Neuronal stem cell (in vitro differentiated cells): ENCODE data around the gene TRH.

Experiments
- DNase-seq: peaks from one replicate; pipeline ENCODE4 v3.0.0-alpha.2; 2013; ENCODE audit warnings: low spot score
- H2AFZ ChIP-seq: one replicate; pipeline ENCODE4 v1.6.1; 2013; ENCODE audit warnings: mild to moderate bottlenecking, low read length, inconsistent platforms
- H2AK5ac ChIP-seq: 2 replicates; pipeline ENCODE4 v1.6.1; 2013; ENCODE audit warnings: low read depth, mild to moderate bottlenecking, inconsistent platforms, low read length, moderate library complexity, mixed read lengths
- H2BK120ac ChIP-seq: 2 replicates; pipeline ENCODE4 v1.6.1; 2013; ENCODE audit warnings: low read depth, mild to moderate bottlenecking, inconsistent platforms, low read length, moderate library complexity, mixed read lengths
- H2BK12ac ChIP-seq: one replicate; pipeline ENCODE4 v1.6.1; 2013; ENCODE audit warnings: low read length, inconsistent platforms
- H2BK15ac ChIP-seq: 2 replicates; pipeline ENCODE4 v1.6.1; 2013; ENCODE audit warnings: mild to moderate bottlenecking, low read length, inconsistent platforms, mixed read lengths
- H2BK5ac ChIP-seq: one replicate; pipeline ENCODE4 v1.6.1; 2013; ENCODE audit warnings: inconsistent platforms, mild to moderate bottlenecking, low read length, moderate library complexity
- H3K14ac ChIP-seq: one replicate; pipeline ENCODE4 v1.6.1; 2013; ENCODE audit warnings: low read length, inconsistent platforms
- H3K18ac ChIP-seq: 2 replicates; pipeline ENCODE4 v1.6.1; 2013; ENCODE audit warnings: low read length, inconsistent platforms
- H3K23ac ChIP-seq: 2 replicates; pipeline ENCODE4 v1.6.1; 2013; ENCODE audit warnings: low read depth, mild to moderate bottlenecking, mixed read lengths, low read length, inconsistent platforms; ENCODE audit not compliant: poor library complexity
- H3K27ac ChIP-seq: replicated peaks from 3 replicates; pipeline ENCODE4 v1.5.1; 2013; ENCODE audit warnings: low read length, inconsistent platforms
- H3K27me3 ChIP-seq, 3 experiments: 2 replicates each; pipeline ENCODE4 v1.6.1; 2013; ENCODE audit warnings: low read length in 3 of 3, mild to moderate bottlenecking in 2 of 3, inconsistent platforms in 1 of 3, low read depth in 1 of 3, mixed read lengths in 1 of 3, moderate library complexity in 1 of 3; ENCODE audit not compliant: control insufficient read depth in 3 of 3, insufficient read depth in 3 of 3
- H3K36me3 ChIP-seq, 2 donors: replicated peaks in 1 of 2; 2 replicates each; pipeline ENCODE4 v1.6.1; 2013; ENCODE audit warnings: low read length in 2 of 2; ENCODE audit not compliant: control insufficient read depth in 2 of 2, insufficient read depth in 2 of 2
- H3K4ac ChIP-seq: 2 replicates; pipeline ENCODE4 v1.6.1; 2013; ENCODE audit warnings: inconsistent platforms, mild to moderate bottlenecking, low read length, moderate library complexity
- H3K4me1 ChIP-seq, 2 donors: 1 replicate in 1 of 2; 2 replicates in 1 of 2; pipeline ENCODE4 v1.6.1; 2013; ENCODE audit warnings: low read length in 2 of 2, low read depth in 1 of 2; ENCODE audit not compliant: control insufficient read depth in 2 of 2, insufficient read depth in 1 of 2
- H3K4me2 ChIP-seq: one replicate; pipeline ENCODE4 v1.6.1; 2013; ENCODE audit warnings: mild to moderate bottlenecking, low read length, inconsistent platforms; ENCODE audit not compliant: insufficient read depth, poor library complexity, severe bottlenecking
- H3K4me3 ChIP-seq, 2 donors: 2 replicates each; pipeline ENCODE4 v1.5.1; 2013; ENCODE audit warnings: low read length in 2 of 2, mild to moderate bottlenecking in 2 of 2, inconsistent platforms in 1 of 2, moderate library complexity in 1 of 2
- H3K79me1 ChIP-seq: one replicate; pipeline ENCODE4 v1.6.1; 2013; ENCODE audit warnings: low read depth, mild to moderate bottlenecking, inconsistent platforms, low read length, moderate library complexity
- H3K9ac ChIP-seq: one replicate; pipeline ENCODE4 v1.6.1; 2013; ENCODE audit warnings: mild to moderate bottlenecking, low read depth, low read length, inconsistent platforms; ENCODE audit not compliant: poor library complexity
- H3K9me3 ChIP-seq, 2 donors: replicated peaks in 1 of 2; 2 replicates each; pipeline versions ENCODE3 to v1.6.1; 2013; ENCODE audit warnings: low read length in 2 of 2, mild to moderate bottlenecking in 2 of 2, inconsistent platforms in 1 of 2, low read depth in 1 of 2, mixed read lengths in 1 of 2, moderate library complexity in 1 of 2; ENCODE audit not compliant: control insufficient read depth in 2 of 2, insufficient read depth in 1 of 2
- H4K8ac ChIP-seq: one replicate; pipeline ENCODE4 v1.6.1; 2013; ENCODE audit warnings: low read depth, mild to moderate bottlenecking, inconsistent platforms, low read length, moderate library complexity
- H4K91ac ChIP-seq: one replicate; pipeline ENCODE4 v1.6.1; 2013; ENCODE audit warnings: low read length, low read depth, mild to moderate bottlenecking, inconsistent platforms; ENCODE audit not compliant: poor library complexity
- WGBS, 2 donors: extraction: QIAGEN DNeasy Blood & Tissue Kit; methylation state at CpG; one replicate each; pipeline ENCODE4 v1.1.7; 2013; ENCODE audit warnings: missing lambda C conversion rate in 2 of 2, mixed read lengths in 1 of 2; ENCODE audit not compliant: insufficient read length in 2 of 2, insufficient replicate concordance in 1 of 2; ENCODE audit errors: extremely low coverage in 2 of 2; 5-methylcytosine and 5-hydroxymethylcytosine counted together

Gene TRH

DNA sequence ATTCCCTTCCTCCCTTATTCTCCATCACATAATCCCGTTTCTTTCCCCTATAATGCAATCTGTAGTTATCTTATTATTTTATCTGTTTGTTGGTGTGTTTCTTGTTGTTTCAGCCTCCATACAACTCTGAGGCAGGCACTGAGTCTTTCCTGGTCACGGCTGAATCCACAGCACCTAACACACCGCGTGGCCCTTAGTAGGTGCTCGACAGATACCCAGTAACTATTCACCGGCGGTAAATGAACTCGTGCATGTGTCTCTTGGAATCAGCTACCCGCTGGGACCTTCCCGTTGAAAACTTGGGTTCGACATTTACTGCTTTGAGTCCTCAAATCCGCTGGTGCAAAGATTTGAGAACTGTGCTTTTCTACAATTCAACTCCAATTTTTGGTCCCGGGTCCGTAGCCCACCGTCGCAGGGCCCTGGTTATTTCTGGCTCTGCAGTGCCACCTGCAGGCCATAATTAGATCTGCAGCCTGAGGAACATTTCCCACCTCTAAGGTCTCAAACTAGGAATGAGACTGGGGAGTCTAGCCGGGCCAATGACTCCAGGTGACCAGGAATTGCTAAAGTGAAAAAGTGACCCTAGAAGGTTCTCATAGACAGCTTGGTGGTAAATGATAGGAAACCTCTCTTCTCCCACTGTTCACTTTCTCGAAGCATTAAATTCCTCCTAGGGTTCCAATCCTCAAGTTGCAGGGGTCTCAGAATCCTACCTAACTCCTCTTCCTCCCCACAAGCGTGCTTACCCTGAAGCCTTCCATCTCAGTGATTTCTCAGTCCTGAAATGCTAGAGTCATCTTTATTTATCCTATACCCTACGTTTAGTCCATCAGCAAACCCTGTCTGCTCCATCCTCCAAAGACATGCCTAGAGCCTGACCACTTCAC is 40.0 kb upstream of the TRH start:
- no peak overlapping the region for H4K91ac ChIP-seq
- no peaks in the 10 kb centered on the region for H3K36me3 ChIP-seq
- H2BK120ac ChIP-seq = no peak overlapping the region
- H3K4me3 ChIP-seq = no peak overlapping the region
- no peak overlapping the region for H3K27ac ChIP-seq
- peaks cover 0 to 6% of the 10 kb centered on the region in 2 donors for H3K4me1 ChIP-seq
- peaks cover 2 to 17% of the 10 kb centered on the region in 2 donors for H3K9me3 ChIP-seq
- no peak overlapping the region for H3K14ac ChIP-seq
- peak overlapping the region; percentile 14 for H2AFZ ChIP-seq
- no peaks in the 10 kb centered on the region for H3K27me3 ChIP-seq
- no peaks in the 10 kb centered on the region for H3K79me1 ChIP-seq
- no peak overlapping the region for H4K8ac ChIP-seq
- no peak overlapping the region for H2BK5ac ChIP-seq
- no peak overlapping the region for H3K18ac ChIP-seq
- 100% methylated on average over 1 of the region's 20 CpGs for WGBS, 2 donors
- no peak overlapping the region for H2AK5ac ChIP-seq
- no peak overlapping the region for H2BK12ac ChIP-seq
- peak; percentile 57 for DNase-seq
- H2BK15ac ChIP-seq = no peak overlapping the region
- H3K9ac ChIP-seq = no peak overlapping the region
- H3K4me2 ChIP-seq = no peak overlapping the region
- H3K23ac ChIP-seq = no peak overlapping the region
- no peak overlapping the region for H3K4ac ChIP-seq

DNA sequence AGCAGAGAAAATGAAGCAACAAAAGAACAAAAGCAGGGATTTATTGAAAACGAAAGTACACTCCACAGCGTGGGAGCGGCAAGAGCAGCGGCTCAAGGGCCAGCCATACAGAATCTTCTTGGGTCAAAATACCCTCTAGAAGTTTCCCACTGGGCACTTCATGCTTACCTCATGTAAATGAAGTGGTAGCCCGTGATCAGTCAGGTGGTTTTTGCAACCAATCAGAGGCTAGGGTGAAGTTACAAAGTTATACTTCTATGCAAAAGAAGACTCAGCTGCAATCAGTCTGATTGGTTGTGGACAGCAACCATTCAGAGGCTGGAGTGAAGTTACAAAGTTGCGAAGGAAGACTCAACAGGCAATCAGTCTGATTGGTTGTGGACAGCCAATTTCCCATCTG is 37.8 kb upstream of the TRH start:
- H3K4me3 ChIP-seq = no peak overlapping the region
- no peak overlapping the region for H3K4ac ChIP-seq
- WGBS, 2 donors = no CpG with 5 or more reads among the region's 6 CpGs

DNA sequence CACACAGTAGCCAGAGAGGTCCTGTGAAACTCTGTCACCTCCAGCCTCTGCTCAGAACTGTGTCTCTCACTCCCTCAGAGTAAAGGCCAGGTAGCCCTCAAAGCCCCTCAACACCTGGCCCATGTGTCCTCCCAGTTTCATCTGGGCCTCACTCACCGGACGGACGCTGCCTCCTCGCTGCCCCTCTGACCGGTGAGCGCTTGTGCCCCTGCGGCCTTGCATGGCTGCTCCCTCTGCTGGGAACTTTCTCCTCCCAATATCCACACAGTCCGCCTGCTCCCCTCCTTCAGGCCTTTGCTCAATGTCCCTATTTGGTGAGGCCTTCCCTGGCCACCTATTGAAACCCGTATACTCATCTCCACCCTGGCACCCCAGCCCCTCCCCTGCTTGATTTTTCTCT is 36.8 kb upstream of the TRH start:
- Histone ChIP-seq H2BK12ac (no peak overlapping the region), H3K4me2 (no peak overlapping the region), H3K79me1 (no peaks in the 10 kb centered on the region), H3K4me3 (no peak overlapping the region), H2BK5ac (peak overlapping the region; percentile 56), H4K91ac (peak overlapping the region; percentile 3), H4K8ac (no peak overlapping the region), H2AK5ac (peak overlapping the region; percentile 12), H3K18ac (peak overlapping the region; percentile 93), H3K36me3 (no peaks in the 10 kb centered on the region), H3K23ac (no peak overlapping the region), H3K4ac (peak overlapping the region; percentile 97), H3K27ac (peak overlapping the region; percentile 54), H2BK15ac (peak overlapping the region; percentile 18), H2AFZ (no peak overlapping the region), H3K9ac (no peak overlapping the region), H2BK120ac (no peak overlapping the region), H3K4me1 (peaks cover 0 to 6% of the 10 kb centered on the region in 2 donors), H3K9me3 (peaks cover 0 to 3% of the 10 kb centered on the region in 2 donors), H3K27me3 (peaks cover 0 to 8% (median 0%) of the 10 kb centered on the region in 3 experiments), H3K14ac (no peak overlapping the region)
- no CpG with 5 or more reads among the region's 9 CpGs for WGBS, 2 donors
- no peak for DNase-seq

More for the DNA sequence above, 37.8 kb upstream of the TRH start:
- no peak overlapping the region for H4K8ac ChIP-seq
- H3K4me2 ChIP-seq = no peak overlapping the region
- no peak overlapping the region for H3K9ac ChIP-seq
- H2AFZ ChIP-seq = peak overlapping the region; percentile 55
- H3K27ac ChIP-seq = peak overlapping the region; percentile 53
- H2BK12ac ChIP-seq = no peak overlapping the region
- no peak overlapping the region for H3K23ac ChIP-seq
- peaks cover 0 to 3% of the 10 kb centered on the region in 2 donors for H3K9me3 ChIP-seq
- no peak overlapping the region for H2BK5ac ChIP-seq
- H3K36me3 ChIP-seq = no peaks in the 10 kb centered on the region
- no peak overlapping the region for H3K18ac ChIP-seq
- H3K4me1 ChIP-seq = peaks cover 0 to 6% of the 10 kb centered on the region in 2 donors
- H3K14ac ChIP-seq = no peak overlapping the region
- peak; percentile 60 for DNase-seq
- H2AK5ac ChIP-seq = no peak overlapping the region
- H3K27me3 ChIP-seq = peaks cover 0 to 6% (median 0%) of the 10 kb centered on the region in 3 experiments
- H2BK15ac ChIP-seq = no peak overlapping the region
- no peak overlapping the region for H2BK120ac ChIP-seq
- H4K91ac ChIP-seq = no peak overlapping the region
- no peaks in the 10 kb centered on the region for H3K79me1 ChIP-seq

DNA sequence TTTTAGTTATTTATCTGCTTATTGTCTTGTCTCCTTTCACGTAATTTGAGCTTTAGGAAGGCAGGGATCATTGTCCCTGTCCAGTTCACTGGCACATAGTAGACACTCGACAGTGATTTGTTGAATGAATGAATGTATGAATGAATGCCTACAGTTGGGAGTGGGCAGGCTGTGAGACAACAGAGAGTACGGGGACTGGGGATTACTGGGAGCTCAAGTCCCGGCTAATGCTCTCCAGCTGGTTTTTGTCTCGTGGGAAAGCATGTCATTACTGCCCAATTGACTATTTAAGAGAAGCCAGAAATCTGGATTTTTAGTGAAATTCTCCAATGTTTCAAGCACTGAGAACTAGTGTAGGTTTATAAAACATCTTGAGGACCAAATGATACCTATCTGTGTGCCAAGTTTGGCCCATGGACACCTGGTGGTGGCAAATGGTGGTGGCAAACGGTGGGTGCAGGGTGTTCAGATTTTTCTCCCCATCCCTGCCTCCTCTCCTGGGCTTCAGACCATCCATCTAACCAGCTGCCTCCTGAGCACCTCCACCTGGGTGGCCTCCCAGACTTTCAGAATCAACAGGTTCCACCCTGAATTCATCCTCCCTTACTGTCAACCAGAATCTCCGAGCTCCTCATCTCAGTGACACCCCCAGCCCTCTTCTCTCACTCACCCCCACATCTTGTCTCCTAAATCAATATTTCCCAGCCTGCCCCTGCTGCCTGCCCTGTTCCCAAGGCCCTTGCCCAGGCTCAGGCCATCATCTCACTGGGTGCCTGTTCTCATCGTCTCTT is 36.2 kb upstream of the TRH start:
- H3K14ac ChIP-seq = no peak overlapping the region
- H3K9me3 ChIP-seq = peaks cover 0 to 3% of the 10 kb centered on the region in 2 donors
- H3K4ac ChIP-seq = no peak overlapping the region
- H2BK5ac ChIP-seq = no peak overlapping the region
- no peak overlapping the region for H2AFZ ChIP-seq
- H2BK120ac ChIP-seq = no peak overlapping the region
- no peak overlapping the region for H3K4me3 ChIP-seq
- no peak overlapping the region for H4K91ac ChIP-seq
- H3K27ac ChIP-seq = no peak overlapping the region
- peak overlapping the region; percentile 32 for H3K23ac ChIP-seq
- peak overlapping the region; percentile 93 for H3K18ac ChIP-seq
- H3K9ac ChIP-seq = no peak overlapping the region
- H2BK15ac ChIP-seq = peak overlapping the region; percentile 42
- H3K4me2 ChIP-seq = no peak overlapping the region
- no peak overlapping the region for H4K8ac ChIP-seq
- no peak for DNase-seq
- H3K79me1 ChIP-seq = no peaks in the 10 kb centered on the region
- peak overlapping the region; percentile 97 for H2BK12ac ChIP-seq
- WGBS, 2 donors = no CpG with 5 or more reads among the region's 8 CpGs
- H3K36me3 ChIP-seq = no peaks in the 10 kb centered on the region
- peaks cover 0 to 8% (median 0%) of the 10 kb centered on the region in 3 experiments for H3K27me3 ChIP-seq
- H2AK5ac ChIP-seq = peak overlapping the region; percentile 39
- H3K4me1 ChIP-seq = peaks cover 0 to 6% of the 10 kb centered on the region in 2 donors
